Adrenal gland (tissue), 12 donors: ENCODE data around the gene AGAP1. TPM values are rescaled to one million over a fixed set of nuclear protein-coding genes. Genes with fewer than 3 reads are reported as not detected.
A peak's percentile ranks its signal among the peaks of the same experiment; 100 is the strongest.

Source experiments
- DNase-seq, 7 donors: peaks; one replicate each; pipeline ENCODE4 v3.0.0-alpha.2; 2019 to 2020
- H3K27ac ChIP-seq, 5 donors: fragments of 200-600 bp; sonication (generic) in 4 of 5; 1 replicate in 3 of 5; 2 replicates in 2 of 5; pipeline versions ENCODE4 v1.5.1 to v1.8.0; 2016 to 2020; ENCODE audit warnings: mild to moderate bottlenecking in 1 of 5
- H3K27me3 ChIP-seq: fragments of 200-600 bp; 2 replicates; pipeline ENCODE4 v1.8.0; 2021
- H3K36me3 ChIP-seq, 2 donors: fragments of 200-600 bp; replicated peaks in 1 of 2; 1 replicate in 1 of 2; 2 replicates in 1 of 2; pipeline versions ENCODE4 v1.5.1 to v1.8.0; 2018 to 2022
- H3K4me1 ChIP-seq, 2 donors: fragments of 200-600 bp; replicated peaks in 1 of 2; 1 replicate in 1 of 2; 2 replicates in 1 of 2; pipeline versions ENCODE4 v1.5.1 to v1.8.0; 2018 to 2021
- H3K4me3 ChIP-seq, 4 donors: fragments of 200-600 bp; sonication (generic) in 3 of 4; one replicate each; pipeline ENCODE4 v1.5.1; 2016 to 2018
- H3K9me3 ChIP-seq, 3 donors: fragments of 200-600 bp; sonication (generic) in 1 of 3; replicated peaks in 1 of 3; 1 replicate in 2 of 3; 2 replicates in 1 of 3; pipeline versions ENCODE4 v1.5.1 to v1.8.0; 2016 to 2021
- CTCF ChIP-seq, 6 experiments: fragments of 450-650 bp in 4 of 6; fragments of 200-600 bp in 2 of 6; sonication (generic) in 1 of 6; IDR thresholded peaks; 1 replicate in 5 of 6; 2 replicates in 1 of 6; pipeline versions ENCODE4 v1.5.1 to v1.8.0; 2016 to 2021; ENCODE audit warnings: antibody characterized with exemption in 6 of 6, mild to moderate bottlenecking in 2 of 6, moderate library complexity in 1 of 6
- POLR2A ChIP-seq, 2 donors: fragments of 450-650 bp; IDR thresholded peaks; one replicate each; pipeline ENCODE4 v1.6.1; 2017; ENCODE audit warnings: antibody characterized with exemption in 2 of 2, mild to moderate bottlenecking in 2 of 2, moderate library complexity in 1 of 2
- WGBS, 4 donors: extraction: QIAGEN DNeasy Blood & Tissue Kit in 2 of 4; methylation state at CpG; one replicate each; pipeline versions ENCODE4 v1.1.5 to v1.1.7; 2013 to 2017; 5-methylcytosine and 5-hydroxymethylcytosine counted together
- intact Hi-C, 2 donors: fragments of 100-400 bp; cut with DNase I; formaldehyde crosslinking; loops; one replicate each; pipeline versions ENCODE4 v1.14.1 to v1.15.0; 2022 to 2023
- polyA plus RNA-seq, 3 donors: library from polyadenylated mRNA; stranded (reverse); fragments of 200-250 nt in 2 of 3; fragments of 350-450 nt in 1 of 3; fragmentation: Illumina TruSeq in 1 of 3; extraction: RNeasy Lipid Tissue Mini Kit (QIAGEN cat#74804) in 1 of 3; gene quantifications; one replicate each; pipeline ENCODE4 v1.2.3, GENCODE V29; 2013 to 2014
- total RNA-seq, 9 donors: library from RNA; depleted of rRNA in 4 of 9; stranded (reverse); fragments of >200 nt in 4 of 9; fragments of 120-200 nt in 1 of 9; fragmentation: NEBNext Ultra II Directional in 1 of 9; extraction: Animal tissue kit (Norgen Biotek cat#: 25700) in 1 of 9; gene quantifications; one replicate each; pipeline versions ENCODE4 v1.1.0 to v1.2.4, GENCODE V29; 2013 to 2023
- donor health status: healthy with polysubstance abuse.
- donor health status: Bipolar disorder and iron deficiency.
- donor health status: DM: yes; HTN: yes; CAD: no.
- donor health status: DM: no; HTN: no; CAD: no.
- donor health status: DM: no; HTN: no; CAD: no.
- donor health status: DM: yes; HTN: yes; CAD: no.

Gene AGAP1
- total and polyA plus RNA-seq, 12 donors: 5.3 to 29.6 (median 17.7) TPM

DNA sequence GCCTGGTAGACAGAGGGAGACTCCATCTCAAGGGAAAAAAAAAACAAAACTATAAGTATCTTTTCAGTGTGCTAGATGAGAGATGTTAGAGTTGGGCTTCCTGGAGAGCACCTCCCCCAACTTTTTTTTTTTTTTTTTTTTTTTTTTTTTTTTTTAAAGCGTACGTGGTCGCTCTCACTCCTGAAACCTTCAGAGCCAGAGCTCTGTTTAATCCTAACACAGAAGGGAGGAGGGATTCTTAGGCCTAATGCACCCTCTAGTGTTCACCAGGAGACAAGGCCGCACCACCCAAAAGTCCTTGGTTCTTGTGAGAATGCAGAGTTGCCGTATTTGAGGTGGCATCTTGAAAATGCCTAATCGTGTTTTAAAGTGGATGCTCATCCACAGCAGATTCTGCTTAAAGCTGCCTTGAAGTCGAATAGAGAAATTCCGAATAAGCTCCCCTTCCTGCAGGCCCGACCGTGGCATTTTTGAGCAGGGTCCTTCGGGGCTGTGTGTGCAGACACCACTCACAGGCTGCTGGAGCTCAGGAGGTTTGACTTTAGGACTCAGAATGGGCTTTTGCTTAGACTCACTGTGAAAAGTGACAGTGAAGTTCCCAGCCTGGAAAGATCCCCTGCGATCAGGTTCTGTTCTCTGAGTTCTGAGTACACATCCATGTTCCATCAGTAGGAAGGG lies 252.6 kb downstream of the AGAP1 start:
- H3K27me3 ChIP-seq: no peaks in the 10 kb centered on the region
- DNase-seq: peak; percentile 64 to 88 (median 75)
- no peak overlapping the region for H3K4me3 ChIP-seq
- H3K4me1 ChIP-seq: no peaks in the 10 kb centered on the region
- H3K9me3 ChIP-seq: no peaks in the 10 kb centered on the region
- TF ChIP-seq POLR2A (IDR thresholded peaks at IDR 0.05) (no peak), CTCF (IDR thresholded peaks at IDR 0.05) (peak; percentile 65 to 93 (median 84))
- H3K36me3 ChIP-seq: no peaks in the 10 kb centered on the region
- no peak overlapping the region for H3K27ac ChIP-seq
- intact Hi-C loops: loop anchor here (2.0 to 5.0 kb wide), 3 partner anchors 149 to 614 kb away; no protein-coding TSS in a partner anchor
- WGBS, 4 donors: 34 to 43% (median 35%) methylated on average over 11 to 12 of the region's 12 CpGs

GRCh38 chr2:235747001-235747785 lies 253.3 kb downstream of the AGAP1 start:
- WGBS, 4 donors: 87 to 97% (median 93%) methylated on average over 9 to 23 of the region's 23 CpGs
- Histone ChIP-seq H3K27me3 (no peaks in the 10 kb centered on the region), H3K36me3 (no peaks in the 10 kb centered on the region), H3K9me3 (no peaks in the 10 kb centered on the region), H3K4me1 (no peaks in the 10 kb centered on the region), H3K4me3 (no peak overlapping the region), H3K27ac (no peak overlapping the region)
- intact Hi-C loops: loop anchor here (2.0 to 5.0 kb wide), 3 partner anchors 150 to 614 kb away; no protein-coding TSS in a partner anchor
- no peak for TF ChIP-seq CTCF (IDR thresholded peaks at IDR 0.05)
- no peak for TF ChIP-seq POLR2A (IDR thresholded peaks at IDR 0.05)
- no peak for DNase-seq

DNA sequence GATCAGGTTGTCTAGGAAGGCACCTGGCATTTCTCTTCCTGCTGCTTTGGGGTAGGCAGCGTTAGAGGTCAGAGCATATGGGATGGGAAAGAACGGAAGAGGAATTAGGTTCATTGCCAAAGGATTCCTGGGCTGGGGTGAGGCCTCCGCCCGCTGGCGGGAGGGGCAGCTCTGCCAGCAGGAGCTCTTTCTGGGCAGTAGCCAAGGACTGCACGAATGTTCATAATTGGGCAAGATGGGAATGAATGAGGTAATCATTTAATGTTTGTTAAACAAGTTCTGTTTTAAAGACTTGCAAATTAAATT lies 253.9 kb downstream of the AGAP1 start:
- Histone ChIP-seq H3K27ac (no peak overlapping the region), H3K9me3 (no peaks in the 10 kb centered on the region)

More for the DNA sequence above, 253.9 kb downstream of the AGAP1 start:
- no peaks in the 10 kb centered on the region for H3K4me1 ChIP-seq
- peak in 3 of 7 donors; percentile 25 to 72 (median 36) for DNase-seq
- no peaks in the 10 kb centered on the region for H3K27me3 ChIP-seq
- intact Hi-C loops: loop anchor here (2.0 to 5.0 kb wide), 3 partner anchors 150 to 615 kb away; no protein-coding TSS in a partner anchor
- no peaks in the 10 kb centered on the region for H3K36me3 ChIP-seq
- TF ChIP-seq CTCF (IDR thresholded peaks at IDR 0.05): no peak
- no peak for TF ChIP-seq POLR2A (IDR thresholded peaks at IDR 0.05)
- no peak overlapping the region for H3K4me3 ChIP-seq
- WGBS, 4 donors: 52 to 71% (median 62%) methylated on average over 6 of the region's 6 CpGs
